KMS-11 (cell line): ENCODE data around the gene GPR171.

ENCODE experiments used
- H2AFZ ChIP-seq: fragments of 200-600 bp; sonication (generic); 2 replicates; pipeline ENCODE4 v1.6.1; 2016; ENCODE audit warnings: antibody characterized with exemption, mixed run types, low read depth
- H3K27ac ChIP-seq: fragments of 200-600 bp; sonication (generic); 2 replicates; pipeline ENCODE4 v1.6.1; 2016; ENCODE audit warnings: mild to moderate bottlenecking, mixed run types
- H3K27me3 ChIP-seq: fragments of 200-600 bp; sonication (generic); 2 replicates; pipeline ENCODE4 v1.6.1; 2017; ENCODE audit warnings: mild to moderate bottlenecking, low read depth, mixed run types, moderate library complexity; ENCODE audit not compliant: insufficient read depth
- H3K36me3 ChIP-seq: fragments of 200-600 bp; sonication (generic); 2 replicates; pipeline ENCODE4 v1.6.1; 2017; ENCODE audit warnings: mild to moderate bottlenecking, mixed run types; ENCODE audit not compliant: insufficient read depth
- H3K4me1 ChIP-seq: fragments of 200-600 bp; sonication (generic); 2 replicates; pipeline ENCODE4 v1.6.1; 2016; ENCODE audit warnings: mild to moderate bottlenecking, low read depth, mixed run types; ENCODE audit not compliant: poor library complexity, severe bottlenecking
- H3K4me2 ChIP-seq: fragments of 200-600 bp; sonication (generic); 2 replicates; pipeline ENCODE4 v1.7.0; 2016; ENCODE audit warnings: mild to moderate bottlenecking, mixed run types
- H3K4me3 ChIP-seq: fragments of 200-600 bp; sonication (generic); IDR thresholded peaks from 2 replicates; pipeline ENCODE4 v1.6.1; 2017; ENCODE audit warnings: low read depth, low read length, mixed read lengths; ENCODE audit not compliant: insufficient read depth
- H3K79me2 ChIP-seq: fragments of 200-600 bp; sonication (generic); 2 replicates; pipeline ENCODE4 v1.6.1; 2016; ENCODE audit warnings: low read depth, mixed run types; ENCODE audit not compliant: insufficient read depth
- H3K9ac ChIP-seq: fragments of 200-600 bp; sonication (generic); 2 replicates; pipeline ENCODE4 v1.6.1; 2016; ENCODE audit warnings: mild to moderate bottlenecking, mixed run types
- H4K20me1 ChIP-seq: fragments of 200-600 bp; sonication (generic); 2 replicates; pipeline ENCODE4 v1.6.1; 2016; ENCODE audit warnings: mild to moderate bottlenecking, mixed run types; ENCODE audit not compliant: insufficient read depth
- TF ChIP-seq, protein P1 (sequence below): fragments of 200-600 bp; sonication (generic); conservative IDR thresholded peaks from 2 replicates; pipeline ENCODE4 v1.6.1; 2017; ENCODE audit warnings: low read depth, mild to moderate bottlenecking, antibody characterized with exemption, low read length, moderate library complexity, mixed read lengths

Gene GPR171

GRCh38 chr3:151210676-151211381 lies 7.8 kb upstream of the GPR171 start:
- Histone ChIP-seq H3K79me2 (no peaks in the 10 kb centered on the region), H3K4me3 (no peak overlapping the region), H3K4me1 (peaks cover 12% of the 10 kb centered on the region), H2AFZ (no peak overlapping the region), H3K27me3 (no peaks in the 10 kb centered on the region), H3K9ac (no peak overlapping the region), H4K20me1 (no peaks in the 10 kb centered on the region), H3K27ac (no peak overlapping the region), H3K4me2 (no peak overlapping the region), H3K36me3 (no peaks in the 10 kb centered on the region)
- TF ChIP-seq, protein P1, sequence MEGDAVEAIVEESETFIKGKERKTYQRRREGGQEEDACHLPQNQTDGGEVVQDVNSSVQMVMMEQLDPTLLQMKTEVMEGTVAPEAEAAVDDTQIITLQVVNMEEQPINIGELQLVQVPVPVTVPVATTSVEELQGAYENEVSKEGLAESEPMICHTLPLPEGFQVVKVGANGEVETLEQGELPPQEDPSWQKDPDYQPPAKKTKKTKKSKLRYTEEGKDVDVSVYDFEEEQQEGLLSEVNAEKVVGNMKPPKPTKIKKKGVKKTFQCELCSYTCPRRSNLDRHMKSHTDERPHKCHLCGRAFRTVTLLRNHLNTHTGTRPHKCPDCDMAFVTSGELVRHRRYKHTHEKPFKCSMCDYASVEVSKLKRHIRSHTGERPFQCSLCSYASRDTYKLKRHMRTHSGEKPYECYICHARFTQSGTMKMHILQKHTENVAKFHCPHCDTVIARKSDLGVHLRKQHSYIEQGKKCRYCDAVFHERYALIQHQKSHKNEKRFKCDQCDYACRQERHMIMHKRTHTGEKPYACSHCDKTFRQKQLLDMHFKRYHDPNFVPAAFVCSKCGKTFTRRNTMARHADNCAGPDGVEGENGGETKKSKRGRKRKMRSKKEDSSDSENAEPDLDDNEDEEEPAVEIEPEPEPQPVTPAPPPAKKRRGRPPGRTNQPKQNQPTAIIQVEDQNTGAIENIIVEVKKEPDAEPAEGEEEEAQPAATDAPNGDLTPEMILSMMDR: no peak

GRCh38 chr3:151209654-151210053 lies 6.6 kb upstream of the GPR171 start:
- no peaks in the 10 kb centered on the region for H3K79me2 ChIP-seq
- no peaks in the 10 kb centered on the region for H4K20me1 ChIP-seq
- H3K9ac ChIP-seq: no peak overlapping the region
- no peak overlapping the region for H2AFZ ChIP-seq
- H3K4me3 ChIP-seq: no peak overlapping the region
- TF ChIP-seq, protein P1: no peak
- peaks cover 24% of the 10 kb centered on the region for H3K4me1 ChIP-seq
- H3K4me2 ChIP-seq: no peak overlapping the region
- no peak overlapping the region for H3K27ac ChIP-seq
- no peaks in the 10 kb centered on the region for H3K36me3 ChIP-seq
- H3K27me3 ChIP-seq: no peaks in the 10 kb centered on the region

- H3K27me3 ChIP-seq: no peaks in the 10 kb centered on the region
- no peak overlapping the region for H3K27ac ChIP-seq
- no peak overlapping the region for H2AFZ ChIP-seq
- no peak overlapping the region for H3K4me2 ChIP-seq
- TF ChIP-seq, protein P1: no peak
- H3K4me3 ChIP-seq: no peak overlapping the region
- H3K79me2 ChIP-seq: no peaks in the 10 kb centered on the region
- no peaks in the 10 kb centered on the region for H3K36me3 ChIP-seq
- no peaks in the 10 kb centered on the region for H4K20me1 ChIP-seq
- H3K9ac ChIP-seq: no peak overlapping the region
- peaks cover 52% of the 10 kb centered on the region for H3K4me1 ChIP-seq
These were observed 3.2 kb upstream of the GPR171 start for GRCh38 chr3:151206201-151206600.

GRCh38 chr3:151205482-151205881 lies 2.5 kb upstream of the GPR171 start:
- Histone ChIP-seq H3K4me2 (peak overlapping the region; percentile 34), H2AFZ (no peak overlapping the region), H3K4me1 (peaks cover 46% of the 10 kb centered on the region), H3K9ac (no peak overlapping the region), H3K79me2 (no peaks in the 10 kb centered on the region), H3K27me3 (no peaks in the 10 kb centered on the region), H4K20me1 (no peaks in the 10 kb centered on the region), H3K36me3 (no peaks in the 10 kb centered on the region), H3K4me3 (no peak overlapping the region), H3K27ac (peak overlapping the region; percentile 39; the same call in 1 of the 2 replicates)
- TF ChIP-seq, protein P1: no peak
